Small intestine (tissue), 7 donors: ENCODE results near the gene ADAMTS3. TPM values are rescaled to one million over a fixed set of nuclear protein-coding genes. Genes with fewer than 3 reads are reported as not detected.

Experiments
- DNase-seq, 2 donors: peaks; one replicate each; pipeline versions ENCODE4 v3.0.0 to v3.0.0-alpha.2; 2013
- FAIRE-seq: peaks from 2 replicates; lab custom pipeline; 2012; peaks lifted over from hg19 to GRCh38; lab: Jason Lieb, UNC
- H3K27ac ChIP-seq, 3 donors: one replicate each; pipeline ENCODE4 v1.5.1; 2013; ENCODE audit warnings: low read length in 2 of 3, mild to moderate bottlenecking in 2 of 3, control low read depth in 1 of 3, inconsistent platforms in 1 of 3, low read depth in 1 of 3, moderate library complexity in 1 of 3
- H3K27me3 ChIP-seq, 3 donors: one replicate each; pipeline ENCODE4 v1.6.1; 2013; ENCODE audit warnings: low read length in 3 of 3, inconsistent platforms in 1 of 3; ENCODE audit not compliant: control insufficient read depth in 3 of 3, insufficient read depth in 3 of 3
- H3K36me3 ChIP-seq, 3 donors: one replicate each; pipeline ENCODE4 v1.6.1; 2013; ENCODE audit warnings: low read length in 3 of 3, inconsistent platforms in 1 of 3, low read depth in 1 of 3, mild to moderate bottlenecking in 1 of 3, moderate library complexity in 1 of 3; ENCODE audit not compliant: control insufficient read depth in 3 of 3, insufficient read depth in 2 of 3
- H3K4me1 ChIP-seq, 3 donors: one replicate each; pipeline ENCODE4 v1.6.1; 2013; ENCODE audit warnings: low read length in 2 of 3, inconsistent platforms in 1 of 3, low read depth in 1 of 3, mild to moderate bottlenecking in 1 of 3, moderate library complexity in 1 of 3; ENCODE audit not compliant: control insufficient read depth in 3 of 3, insufficient read depth in 2 of 3
- H3K4me3 ChIP-seq, 3 donors: one replicate each; pipeline ENCODE4 v1.5.1; 2013; ENCODE audit warnings: low read length in 3 of 3, control low read depth in 1 of 3, inconsistent platforms in 1 of 3, low read depth in 1 of 3, mild to moderate bottlenecking in 1 of 3, moderate library complexity in 1 of 3
- H3K9me3 ChIP-seq, 2 donors: one replicate each; pipeline ENCODE4 v1.6.1; 2013; ENCODE audit warnings: low read depth in 1 of 2, low read length in 1 of 2; ENCODE audit not compliant: control insufficient read depth in 2 of 2, insufficient read depth in 1 of 2
- WGBS, 3 donors: extraction: QIAGEN DNeasy Blood & Tissue Kit; methylation state at CpG; one replicate each; pipeline ENCODE4 v1.1.7; 2013; 5-methylcytosine and 5-hydroxymethylcytosine counted together
- polyA plus RNA-seq, 4 donors: library from polyadenylated mRNA; stranded (reverse) in 3 of 4; unstranded in 1 of 4; fragments of 200-250 nt in 3 of 4; fragments of 120-200 nt in 1 of 4; gene quantifications; one replicate each; pipeline versions ENCODE4 v1.2.1 to v1.2.3, GENCODE V29; 2013
- donor health status: healthy with polysubstance abuse.
- donor health status: control.
- donor health status: control.
- donor health status: Bipolar disorder and iron deficiency.
- donor health status: healthy.

Gene ADAMTS3
- polyA plus RNA-seq, 4 donors = 0.16 to 0.72 TPM; not detected in 2

DNA sequence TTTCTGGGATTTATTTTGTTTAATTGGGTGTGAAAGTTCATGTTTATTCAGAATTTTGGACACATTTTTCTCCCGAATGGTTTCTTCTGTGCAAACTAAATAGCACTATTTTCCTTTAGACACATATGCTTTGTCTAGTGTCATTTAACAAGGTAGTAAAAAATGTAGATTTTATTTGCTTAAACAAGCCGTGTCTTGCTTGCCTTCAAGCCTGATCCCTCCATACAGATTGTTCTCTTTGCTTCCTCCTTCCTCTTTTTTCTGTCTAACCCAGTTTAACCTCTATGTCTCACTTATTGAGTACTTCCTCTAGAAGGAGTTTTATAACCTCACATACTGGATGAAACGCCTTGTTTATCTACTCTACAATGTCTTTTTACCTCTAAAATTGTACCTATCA lies 325.4 kb downstream of the ADAMTS3 start:
- Histone ChIP-seq H3K9me3 (no peaks in the 10 kb centered on the region), H3K4me3 (no peak overlapping the region), H3K27me3 (no peaks in the 10 kb centered on the region), H3K36me3 (no peaks in the 10 kb centered on the region), H3K4me1 (no peaks in the 10 kb centered on the region), H3K27ac (no peak overlapping the region)
- no peak for FAIRE-seq
- DNase-seq = no peak
- WGBS, 3 donors = 9 to 27% (median 19%) methylated on average over 3 of the region's 3 CpGs

DNA sequence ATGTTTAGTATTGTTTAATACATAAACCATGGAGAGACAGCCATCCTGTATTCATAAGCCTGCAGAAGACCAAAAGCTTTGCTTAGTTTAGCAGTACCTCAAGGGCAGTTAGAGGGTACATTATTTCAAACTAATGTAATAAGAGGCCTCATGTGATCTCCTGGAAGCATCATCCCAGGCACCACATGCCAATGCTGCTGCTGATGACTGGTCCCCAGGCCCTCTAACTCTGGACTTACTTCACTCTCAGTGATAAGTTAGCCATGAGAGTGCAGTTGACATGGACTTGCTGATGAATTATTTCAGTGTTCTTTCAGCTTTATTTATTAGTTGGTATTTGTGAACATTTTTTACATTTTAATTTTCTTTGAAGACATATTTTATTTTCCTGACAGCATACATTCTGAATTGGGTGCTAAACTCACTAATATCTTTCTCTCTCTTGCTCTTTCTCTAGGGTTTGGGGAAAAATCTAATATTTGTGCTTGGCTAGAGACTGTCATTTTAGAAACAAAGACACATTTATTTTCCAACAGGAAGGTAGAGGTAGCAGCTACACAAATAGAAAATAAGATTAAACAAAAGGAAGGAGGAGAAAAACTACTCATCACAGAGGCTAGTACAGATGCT lies 329.4 kb downstream of the ADAMTS3 start:
- no peak for DNase-seq
- Histone ChIP-seq H3K4me1 (no peaks in the 10 kb centered on the region), H3K9me3 (no peaks in the 10 kb centered on the region), H3K27me3 (no peaks in the 10 kb centered on the region), H3K36me3 (no peaks in the 10 kb centered on the region), H3K27ac (no peak overlapping the region), H3K4me3 (no peak overlapping the region)
- no peak for FAIRE-seq
